SU-DHL-6 (cell line): ENCODE data around the gene SKI.

Experiments used
- CTCF ChIP-seq: fragments of 200-600 bp; sonication (generic); IDR thresholded peaks from one replicate; pipeline ENCODE4 v1.5.1; 2017; ENCODE audit warnings: antibody characterized with exemption, mild to moderate bottlenecking, low read length, moderate library complexity; ENCODE audit not compliant: insufficient read depth, poor library complexity, severe bottlenecking
- EZH2phosphoT487 ChIP-seq: fragments of 200-600 bp; sonication (generic), shearing (Covaris generic); conservative IDR thresholded peaks from 2 replicates; pipeline ENCODE4 v1.6.1; 2018; ENCODE audit warnings: mild to moderate bottlenecking, antibody characterized with exemption, low read length, moderate library complexity, mixed read lengths

GRCh38 chr1:2198571-2198970 lies 29.5 kb upstream of the SKI start:
- TF ChIP-seq CTCF (no peak), EZH2phosphoT487 (no peak)
